ENCODE results near the gene ZNF695.

ZNF695 gene

DNA sequence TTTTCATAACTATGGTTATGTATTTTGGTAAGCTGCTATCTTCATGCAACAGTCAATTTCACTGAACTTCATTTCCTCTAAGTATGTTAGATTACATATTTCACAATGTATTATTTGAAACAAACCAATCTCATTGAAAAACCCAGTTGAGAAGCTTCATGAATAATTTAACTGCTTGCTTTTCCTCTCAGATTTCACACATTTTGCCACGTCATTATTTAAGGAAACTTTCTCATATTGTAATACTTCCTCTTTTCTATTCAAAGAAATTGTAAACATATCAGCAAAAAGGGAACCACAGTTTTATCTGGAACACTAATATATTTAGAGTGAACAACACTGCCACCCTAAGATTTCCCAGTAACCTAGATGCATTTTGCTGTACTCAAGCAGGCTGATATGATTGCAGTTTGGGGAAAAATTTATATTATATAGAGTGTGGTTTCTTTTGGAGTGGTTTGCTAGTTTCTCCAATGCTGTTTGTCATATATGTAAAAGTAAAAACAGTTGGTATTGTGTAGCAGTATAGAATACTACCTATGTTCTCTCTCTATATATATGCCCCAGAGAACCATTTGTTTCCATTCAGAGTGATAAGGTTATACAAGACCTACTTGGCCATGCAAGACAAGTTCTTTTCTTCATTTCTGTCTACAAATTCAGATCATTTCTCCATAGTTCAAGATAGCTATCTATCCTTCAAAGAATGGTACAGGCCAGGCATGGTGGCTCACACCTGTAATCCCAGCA is 47.7 kb downstream of the ZNF695 start:
- peak in 1 of 51 donors; percentile 5 for DNase-seq

DNA sequence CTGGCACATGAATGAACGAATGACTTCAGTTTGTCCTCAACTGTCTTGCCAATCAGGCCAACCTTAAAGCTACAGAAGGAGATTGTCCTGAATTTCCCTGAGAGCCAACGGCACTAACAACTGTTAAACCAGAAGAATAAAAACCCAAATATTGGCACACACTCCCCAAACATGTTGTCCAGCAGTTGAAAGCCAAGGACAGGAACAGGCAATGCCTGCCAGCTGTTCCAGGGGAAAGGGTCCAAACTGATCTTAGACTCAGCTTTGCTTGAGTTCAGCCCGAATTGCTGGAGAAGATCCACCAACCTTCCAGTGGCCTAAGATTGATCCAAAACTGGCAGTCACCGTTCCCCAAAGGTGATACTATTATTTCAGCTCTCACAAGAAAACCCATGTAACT is 53.7 kb downstream of the ZNF695 start:
- DNase-seq: peak in 2 of 51 donors; percentile 3 to 9

DNA sequence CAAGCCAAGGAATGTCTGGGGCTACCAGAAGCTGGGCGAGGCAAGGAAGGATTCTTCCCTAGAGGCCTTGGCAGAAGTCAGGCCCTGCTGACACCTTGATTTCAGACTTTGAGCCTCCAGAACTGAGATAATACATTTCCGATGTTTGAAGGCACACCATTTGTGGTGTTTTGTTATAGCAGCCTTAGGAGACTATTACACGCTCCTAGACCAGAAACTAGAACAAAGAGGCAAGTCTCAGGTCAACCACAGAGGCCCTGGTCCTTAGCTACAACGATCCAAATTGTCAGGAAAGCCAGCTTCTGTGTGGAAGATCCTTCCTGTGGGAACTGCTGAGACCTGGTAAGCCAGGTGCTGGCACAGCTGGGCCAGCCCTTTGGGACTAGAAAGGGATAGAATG is 56.4 kb downstream of the ZNF695 start:
- no peak for DNase-seq

DNA sequence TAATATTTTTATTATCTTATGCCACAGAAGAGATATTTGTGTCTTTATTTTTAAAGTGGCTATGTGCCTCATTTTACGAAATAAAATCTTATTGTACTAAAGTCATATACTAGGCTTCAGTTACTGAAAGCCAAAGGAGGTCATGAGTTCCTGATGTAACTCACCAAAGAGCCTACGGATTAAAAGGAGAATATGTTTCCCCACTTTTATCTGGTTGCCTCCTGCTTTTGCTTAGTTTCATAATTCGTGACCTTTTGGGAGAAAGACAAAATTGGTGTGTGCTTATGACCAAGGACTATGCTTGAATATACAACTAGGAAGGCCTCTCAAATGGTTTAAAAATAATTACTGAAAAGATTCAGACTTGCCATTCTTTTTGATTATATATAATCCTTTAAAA is 57.9 kb downstream of the ZNF695 start:
- no peak for DNase-seq

DNA sequence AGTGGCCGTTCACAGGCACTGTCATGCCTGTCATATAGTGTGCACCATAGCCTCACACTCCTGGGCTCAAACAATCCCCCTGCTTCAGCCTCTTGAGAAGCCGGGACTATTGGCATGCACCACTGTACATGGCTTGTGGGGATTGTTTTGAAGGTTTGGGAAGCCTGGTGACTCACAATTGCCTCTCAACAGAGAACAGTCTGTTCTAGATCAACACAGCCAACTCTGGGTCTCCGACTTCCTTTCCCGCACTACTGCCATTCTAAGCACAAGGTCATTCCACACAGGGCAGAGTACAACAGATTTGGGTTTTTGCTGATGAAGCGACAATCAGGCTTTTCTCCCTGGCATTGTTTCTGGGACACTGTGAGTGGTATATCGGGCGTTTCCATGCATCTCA is 60.6 kb downstream of the ZNF695 start:
- peak in 29 of 51 donors; percentile 5 to 72 (median 38) for DNase-seq

DNA sequence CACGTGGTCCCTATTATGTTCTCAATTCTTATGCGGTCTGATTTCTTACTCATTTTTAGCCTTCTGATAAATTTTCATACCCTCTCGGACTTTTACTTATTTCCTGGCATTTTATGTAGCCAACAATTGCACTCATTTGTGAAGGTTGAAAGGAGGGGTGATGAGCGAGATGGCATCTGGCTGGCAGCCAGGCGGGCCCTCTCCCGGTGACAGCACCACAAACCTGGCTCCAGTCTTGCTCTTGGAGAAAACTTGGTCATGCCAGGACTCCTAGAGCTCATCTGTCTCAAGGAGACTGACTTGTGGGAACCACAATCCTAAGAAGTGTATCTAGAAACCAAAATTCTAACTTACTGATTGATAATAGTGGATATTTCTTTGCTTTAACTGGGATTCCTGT is 61.5 kb downstream of the ZNF695 start:
- no peak for DNase-seq
